T-helper 2 cell treated with Interferon-gamma antibody and Interleukin-4, amounts not matched to agents 100 ng/mL and 5 ng/mL, for 36 hours (primary cell): ENCODE data around the gene NELFA. TPM values are rescaled to one million over a fixed set of nuclear protein-coding genes. Genes with fewer than 3 reads are reported as not detected.
"Not testable (repeated sequence)": the region's sequence is repeated elsewhere in the genome, so short reads cannot be mapped to it uniquely, and the experiment has no call there.

Experiments used
- intact Hi-C: fragments of 100-400 bp; cut with micrococcal nuclease; formaldehyde crosslinking; loops from one replicate; pipeline ENCODE4 v1.15.1; 2023
- total RNA-seq: library from RNA; stranded (reverse); gene quantifications from 2 replicates; pipeline ENCODE4 v1.2.3, GENCODE V29; 2022

NELFA gene
- total RNA-seq, 1 donor from 2014 or later = 40.3 TPM

- intact Hi-C loops = no loop called here
These were observed 11.7 kb downstream of the NELFA start for GRCh38 chr4:1996866-1997611.

GRCh38 chr4:1994938-1995337, 13.8 kb downstream of the NELFA start:
- intact Hi-C loops = no loop called here

DNA sequence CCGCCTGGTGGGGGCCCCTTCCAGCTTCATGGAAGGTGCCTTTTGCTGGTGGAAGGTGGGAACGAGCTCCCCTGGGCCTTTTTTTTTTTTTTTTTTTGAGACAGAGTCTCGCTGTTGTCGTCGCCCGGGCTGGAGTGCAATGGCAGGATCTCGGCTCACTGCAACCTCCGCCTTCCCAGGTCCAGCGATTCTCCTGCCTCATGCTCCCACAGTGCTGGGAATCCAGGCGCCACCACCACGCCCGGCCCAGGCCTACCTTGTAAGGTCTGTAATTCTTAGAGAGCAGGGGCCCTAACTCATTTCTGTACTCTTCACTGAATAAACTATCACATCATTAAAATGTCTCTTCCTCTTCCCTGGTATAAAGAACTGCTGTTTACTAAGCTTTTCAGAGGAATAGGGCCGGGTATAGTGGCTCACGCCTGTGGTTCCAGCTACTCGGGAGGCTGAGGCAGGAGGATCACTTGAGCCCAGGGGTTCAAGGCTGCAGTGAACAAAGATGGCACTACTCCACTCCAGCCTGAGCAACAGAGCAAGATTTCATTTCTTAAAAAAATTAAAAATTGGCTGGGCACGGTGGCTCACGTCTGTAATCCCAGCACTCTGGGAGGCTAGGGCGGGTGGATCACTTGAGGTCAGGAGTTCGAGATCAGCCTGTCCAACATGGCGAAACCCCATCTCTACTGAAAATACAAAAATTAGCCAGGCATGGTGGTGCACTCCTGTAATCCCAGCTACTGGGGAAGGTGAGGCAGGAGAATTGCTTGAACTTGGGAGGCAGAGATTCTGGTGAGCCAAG, 14.9 kb downstream of the NELFA start:
- intact Hi-C loops = not testable (repeated sequence)

GRCh38 chr4:1993169-1993516, 15.6 kb downstream of the NELFA start:
- intact Hi-C loops = no loop called here

DNA sequence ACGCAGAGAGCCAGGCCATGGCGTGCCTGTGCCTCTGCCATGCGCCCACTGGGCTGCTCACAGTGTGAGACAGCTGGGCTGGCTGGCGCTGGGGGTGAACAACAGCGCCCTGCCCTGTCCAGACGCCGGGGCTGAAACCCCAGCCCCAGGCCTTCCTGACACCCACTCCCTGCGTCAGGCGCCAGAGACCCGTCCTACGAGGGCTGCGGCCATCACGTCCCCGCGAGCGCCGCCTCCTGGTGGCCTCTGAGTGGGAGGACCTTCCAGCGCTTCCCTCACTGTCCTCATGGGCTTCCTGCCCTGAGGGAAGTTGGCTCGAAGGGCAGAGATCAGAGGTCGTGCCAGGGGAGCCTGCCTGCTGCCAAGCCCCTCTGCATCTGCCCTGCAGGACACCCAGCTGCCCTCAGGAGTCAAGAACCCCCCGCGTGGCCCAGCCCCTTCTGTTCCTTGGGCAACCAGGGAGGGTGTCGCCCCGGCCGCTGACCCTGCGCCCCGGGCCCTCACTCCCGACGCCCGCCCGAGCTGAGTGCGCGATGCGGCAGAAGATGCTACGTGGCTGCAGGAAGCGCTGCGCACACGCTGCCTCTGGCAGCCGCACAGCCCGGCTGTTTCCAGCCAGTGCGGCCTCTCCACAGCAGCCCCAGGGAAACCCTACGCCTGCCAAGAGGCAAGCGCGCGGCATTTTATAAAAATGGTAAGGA, 16.2 kb downstream of the NELFA start:
- intact Hi-C loops = no loop called here

DNA sequence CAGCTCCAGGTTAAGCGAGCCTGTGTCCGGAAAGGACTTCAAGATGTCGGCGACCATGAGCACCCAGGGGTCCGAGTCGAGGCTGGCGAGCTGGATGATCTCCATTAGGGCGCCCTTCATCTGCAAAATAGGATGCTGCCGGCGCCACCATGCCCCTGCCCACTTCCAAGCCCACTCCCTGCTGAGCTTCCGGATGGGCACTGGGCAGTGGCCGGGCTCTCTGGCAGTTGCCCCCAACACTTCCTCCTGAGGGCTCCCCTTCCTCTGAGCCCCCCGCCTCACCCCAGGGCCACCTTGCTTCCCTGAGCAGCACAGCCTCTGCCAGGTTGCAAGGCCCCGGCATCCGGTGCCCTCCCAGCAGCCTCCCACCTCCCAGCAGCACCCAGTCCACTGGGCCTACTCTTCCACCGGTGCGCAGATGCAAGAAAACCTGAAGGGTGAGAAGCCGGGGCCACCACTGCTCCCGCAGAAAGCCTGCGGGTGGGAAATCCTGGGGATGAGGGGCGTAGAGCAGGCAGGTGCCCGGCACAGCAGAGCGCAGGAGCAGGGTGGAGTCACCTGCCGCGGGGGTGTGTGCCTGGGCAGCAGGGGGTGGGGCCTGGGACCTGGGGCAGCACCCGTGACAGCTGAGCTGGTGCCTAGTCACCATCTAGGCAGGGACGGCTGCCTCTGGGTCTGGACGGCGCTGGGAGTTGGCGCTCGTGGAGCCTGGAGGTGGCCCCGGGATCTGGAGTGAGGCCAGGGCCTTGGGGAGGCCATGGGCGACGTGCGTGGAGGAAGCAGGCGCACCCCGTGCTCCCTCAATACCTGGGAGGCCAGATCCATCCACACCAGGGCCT, 17.0 kb downstream of the NELFA start:
- intact Hi-C loops = no loop called here

- intact Hi-C loops = no loop called here
These were observed 17.7 kb downstream of the NELFA start for GRCh38 chr4:1991087-1991486.

GRCh38 chr4:1990676-1991075, 18.1 kb downstream of the NELFA start:
- intact Hi-C loops = no loop called here

DNA sequence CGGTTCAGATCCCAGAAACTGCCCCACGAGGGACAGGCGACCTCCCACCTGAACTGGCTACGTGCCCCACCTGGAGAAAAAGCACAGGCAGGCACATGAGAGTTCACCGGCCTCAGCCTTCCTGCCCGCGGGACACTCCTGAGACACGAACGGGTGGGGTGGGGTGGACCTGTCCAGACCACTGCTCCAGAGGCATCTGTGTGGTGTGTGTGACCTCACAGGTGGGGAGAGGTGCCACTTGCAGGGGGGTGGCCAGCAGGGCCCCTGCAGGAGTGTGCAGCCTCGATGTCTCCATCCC, 18.5 kb downstream of the NELFA start:
- intact Hi-C loops = no loop called here

DNA sequence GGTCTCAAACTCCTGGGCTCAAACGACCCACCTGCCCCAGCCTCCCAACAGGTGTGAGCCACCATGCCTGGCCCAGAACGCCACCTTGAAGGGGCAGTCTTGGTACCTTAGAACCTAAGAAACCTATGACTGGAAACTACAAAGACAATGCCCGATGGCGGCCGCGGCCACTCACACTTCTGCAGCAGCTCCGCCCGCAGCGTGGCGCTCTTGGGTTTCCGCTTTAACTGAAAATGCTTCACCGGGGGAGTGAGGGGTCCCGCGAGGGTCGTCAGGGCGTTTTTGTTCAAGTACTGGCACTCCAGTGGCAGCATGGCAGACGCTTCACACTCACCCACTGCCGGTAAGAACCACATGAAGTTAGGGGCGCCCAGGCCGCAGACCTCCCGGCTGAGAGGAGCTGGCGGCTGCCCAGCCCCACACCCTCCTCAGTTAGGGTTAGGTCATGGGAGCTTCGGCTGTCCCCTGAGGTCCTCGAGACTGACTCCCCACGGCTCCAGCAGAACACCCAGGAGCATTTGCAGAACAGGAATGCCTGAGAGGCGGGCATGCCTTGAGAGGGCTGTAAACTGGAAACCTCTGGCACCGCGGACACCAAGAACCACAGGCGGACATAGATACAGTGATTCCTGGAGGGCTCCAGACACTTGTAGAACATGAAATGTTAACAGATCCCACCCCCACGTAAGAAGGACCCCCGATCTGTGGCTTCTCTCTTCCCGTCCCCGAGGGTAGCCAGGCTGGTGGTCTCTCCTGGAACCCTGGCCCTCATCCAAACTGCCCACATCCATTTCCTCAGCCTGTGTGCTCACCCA, 19.0 kb downstream of the NELFA start:
- intact Hi-C loops = no loop called here

DNA sequence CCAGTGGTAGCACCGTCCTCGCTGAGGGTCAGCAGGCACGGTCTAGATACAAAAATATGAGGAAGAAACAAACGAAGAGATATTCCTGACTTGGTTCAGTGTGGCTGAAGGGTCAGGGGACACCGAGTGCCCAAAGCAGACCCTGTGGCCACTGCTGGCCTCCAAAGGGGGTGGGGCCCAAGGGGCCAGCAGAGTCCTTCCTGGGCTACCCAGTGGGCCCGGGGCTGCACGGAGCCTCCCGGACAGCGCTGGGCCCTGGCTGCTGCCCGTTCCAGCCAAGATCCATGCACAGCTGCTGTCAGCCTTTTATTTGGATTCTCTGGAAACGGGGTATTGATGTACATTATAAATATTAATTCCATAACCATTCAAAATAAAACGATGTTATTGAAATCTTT, 20.4 kb downstream of the NELFA start:
- intact Hi-C loops = no loop called here

- intact Hi-C loops = no loop called here
These were observed 20.9 kb downstream of the NELFA start for GRCh38 chr4:1987721-1988326.

DNA sequence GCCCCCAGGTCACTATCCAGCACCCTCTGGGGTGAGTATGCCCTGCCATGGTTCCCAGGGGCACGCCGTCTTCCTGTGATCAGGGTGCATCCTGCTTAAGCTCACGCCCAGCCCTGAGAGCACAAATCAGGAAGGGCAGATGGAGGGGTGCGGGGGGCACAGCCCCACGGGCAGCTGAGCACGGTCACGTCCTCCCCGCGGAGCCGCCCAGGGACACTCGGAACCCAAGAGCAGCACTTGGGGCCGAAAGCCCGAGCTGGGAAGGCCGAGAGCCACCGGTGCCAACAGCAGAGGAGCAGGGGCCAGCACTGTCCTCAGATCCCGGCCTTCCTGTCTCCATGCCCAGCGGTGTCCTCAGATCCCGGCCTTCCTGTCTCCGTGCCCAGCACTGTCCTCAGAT, 21.5 kb downstream of the NELFA start:
- intact Hi-C loops = no loop called here

DNA sequence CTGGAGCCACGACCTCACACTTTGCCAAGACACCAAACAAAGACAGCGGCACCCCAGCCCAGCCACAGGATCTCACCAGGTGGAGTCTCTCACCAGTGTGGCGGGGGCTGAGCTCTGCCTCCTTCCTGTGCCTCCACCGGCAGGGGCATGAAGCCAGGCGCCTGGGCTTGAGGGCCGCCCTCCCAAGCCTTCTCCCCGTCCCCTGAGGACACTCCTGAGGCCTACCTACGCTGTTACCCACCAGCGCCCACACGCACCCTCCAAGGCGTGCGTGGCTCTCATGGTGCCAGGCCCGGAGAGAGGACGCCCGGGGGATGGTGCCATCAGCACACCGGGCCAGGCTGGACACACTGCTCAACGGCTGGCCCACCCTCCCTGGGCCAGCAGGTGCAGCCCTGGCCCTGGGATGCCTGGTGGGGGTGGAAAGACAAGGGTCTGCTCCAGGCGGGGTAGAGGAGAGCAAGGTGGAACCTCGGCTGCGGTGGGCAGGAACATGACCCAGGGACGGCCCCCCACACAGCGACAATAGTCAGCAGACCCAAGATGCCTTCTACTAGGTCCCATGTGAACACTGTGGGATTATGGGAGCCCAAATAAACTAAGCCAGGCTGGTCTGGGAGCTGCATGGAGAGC, 22.1 kb downstream of the NELFA start:
- intact Hi-C loops = no loop called here

DNA sequence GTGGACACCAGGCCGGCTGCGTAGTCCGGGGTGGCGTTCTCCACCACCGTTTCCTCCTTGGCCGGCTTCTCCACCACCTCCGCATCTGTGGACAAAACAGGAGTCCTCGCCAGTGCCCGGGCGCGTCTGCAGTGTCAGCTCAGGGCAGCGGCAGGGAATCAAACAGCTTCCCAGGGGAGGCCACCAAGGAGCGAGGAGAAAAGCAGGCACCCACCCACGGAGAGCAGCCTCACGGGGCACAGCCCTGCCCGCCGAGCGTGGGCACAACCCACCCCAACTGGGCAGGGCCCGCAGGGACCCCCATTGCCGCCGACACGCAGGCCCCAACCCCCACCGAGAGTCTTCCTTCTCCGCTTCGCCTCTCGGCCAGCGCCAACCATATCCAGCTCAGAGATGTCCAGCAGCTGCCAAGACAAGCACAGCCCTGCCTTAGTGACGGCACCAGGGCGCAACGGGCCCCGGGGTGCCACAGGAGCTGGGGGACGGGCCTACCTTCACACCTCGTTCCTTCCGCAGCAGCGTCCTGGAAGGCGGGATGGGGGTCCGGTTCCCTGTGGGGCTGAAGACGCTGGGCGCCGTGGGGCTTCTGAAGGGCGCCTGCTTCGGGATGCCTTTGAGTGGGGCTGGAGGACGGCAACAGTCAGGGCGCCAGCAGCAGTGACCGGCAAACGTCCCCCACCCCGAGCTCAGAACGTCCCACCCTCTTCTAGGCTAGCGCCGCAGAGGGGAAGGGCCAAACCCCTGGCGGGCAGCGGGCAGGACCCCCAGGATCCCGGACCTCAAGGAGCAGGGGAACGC, 22.8 kb downstream of the NELFA start:
- intact Hi-C loops = no loop called here

DNA sequence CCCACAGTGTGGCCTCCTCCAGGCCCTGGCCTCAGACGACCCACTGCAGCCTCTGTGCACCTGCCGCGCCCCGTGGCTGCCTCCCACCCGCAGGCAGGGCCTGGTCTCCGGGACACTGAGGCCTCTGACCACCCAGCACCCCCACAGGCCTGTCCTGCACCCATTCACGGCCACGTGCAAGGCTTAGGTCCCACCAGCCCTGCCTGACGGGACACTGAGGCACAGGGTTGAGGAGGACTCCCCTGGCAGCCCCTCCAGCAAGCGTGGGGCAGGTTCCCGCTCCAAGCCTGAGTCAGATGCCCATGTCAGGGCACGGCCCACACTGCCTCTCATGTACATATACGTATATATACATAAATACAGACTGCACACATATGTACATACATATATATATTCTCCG, 23.5 kb downstream of the NELFA start:
- intact Hi-C loops = no loop called here

- intact Hi-C loops = no loop called here
These were observed 24.2 kb downstream of the NELFA start for GRCh38 chr4:1984406-1985191.

GRCh38 chr4:1983846-1984405, 24.8 kb downstream of the NELFA start:
- intact Hi-C loops = no loop called here
